ENCODE results near the gene HSD17B13.
"Not testable (repeated sequence)": the region's sequence is repeated elsewhere in the genome, so short reads cannot be mapped to it uniquely, and the experiment has no call there.

Gene HSD17B13

GRCh38 chr4:87322754-87323153, at the start of gene HSD17B13:
Gene HSD17B13, minus strand, starts transcription at chr4:87322882. Its CDS starts 41 bp downstream, at chr4:87322841.
- DNase-seq, result no peak

- no peak for DNase-seq
Measured at GRCh38 chr4:87370068-87370467, 47.4 kb upstream of the HSD17B13 start.

- no peak for DNase-seq
Measured at GRCh38 chr4:87366521-87367162, 44.0 kb upstream of the HSD17B13 start.

- no peak for DNase-seq
Measured at GRCh38 chr4:87365348-87365747, 42.7 kb upstream of the HSD17B13 start.

- no peak for DNase-seq
Measured at GRCh38 chr4:87363552-87363951, 40.9 kb upstream of the HSD17B13 start.

GRCh38 chr4:87360338-87360935, 37.8 kb upstream of the HSD17B13 start:
- DNase-seq, result no peak

GRCh38 chr4:87359258-87359657, 36.6 kb upstream of the HSD17B13 start:
- DNase-seq, result no peak

GRCh38 chr4:87356832-87357526, 34.3 kb upstream of the HSD17B13 start:
- DNase-seq, result no peak

- no peak for DNase-seq
Measured at GRCh38 chr4:87354168-87355102, 31.8 kb upstream of the HSD17B13 start.

- DNase-seq, result peak; percentile 11
Measured at GRCh38 chr4:87353592-87353991, 30.9 kb upstream of the HSD17B13 start.

GRCh38 chr4:87345139-87345538, 22.5 kb upstream of the HSD17B13 start:
- DNase-seq, result no peak

GRCh38 chr4:87342872-87343271, 20.2 kb upstream of the HSD17B13 start:
- no peak for DNase-seq

- not testable (repeated sequence) for DNase-seq
Measured at GRCh38 chr4:87341954-87342635, 19.4 kb upstream of the HSD17B13 start.

GRCh38 chr4:87339440-87339839, 16.8 kb upstream of the HSD17B13 start:
- no peak for DNase-seq

- DNase-seq, result no peak
Measured at GRCh38 chr4:87337361-87337760, 14.7 kb upstream of the HSD17B13 start.

- no peak for DNase-seq
Measured at GRCh38 chr4:87333267-87333666, 10.6 kb upstream of the HSD17B13 start.

GRCh38 chr4:87330761-87331160, 8.1 kb upstream of the HSD17B13 start:
- no peak for DNase-seq

- no peak for DNase-seq
Measured at GRCh38 chr4:87327136-87327535, 4.5 kb upstream of the HSD17B13 start.

- no peak for DNase-seq
Measured at GRCh38 chr4:87326460-87326859, 3.8 kb upstream of the HSD17B13 start.

GRCh38 chr4:87321888-87322287, 794 bp downstream of the HSD17B13 start:
- DNase-seq, result no peak

- no peak for DNase-seq
Measured at GRCh38 chr4:87317527-87317926, 5.2 kb downstream of the HSD17B13 start.

GRCh38 chr4:87316961-87317360, 5.7 kb downstream of the HSD17B13 start:
- no peak for DNase-seq
